HCT116 (cell line): Measurements from ENCODE around the gene DHH. TPM values are rescaled to one million over a fixed set of nuclear protein-coding genes. Genes with fewer than 3 reads are reported as not detected.

Experiments
- ATAC-seq: fragments of 200-7000 bp; cut with Tn5 transposase; 2 replicates; pipeline ENCODE4 v1.9.1; 2020; ENCODE audit warnings: mild to moderate bottlenecking, moderate library complexity
- BruUV-seq: library from RNA; stranded (reverse); fragments of 400-500 nt; replicated peaks from 2 replicates; lab custom pipeline; 2021; lab: Mats Ljungman, UMichigan
- CTCF ChIA-PET: fragments of 300-600 bp; sonication (Branson Sonifier 250); formaldehyde crosslinking; loops from one replicate; lab custom pipeline; 2021; ENCODE audit warnings: antibody characterized with exemption; lab: Charles Lee
- POLR2A ChIA-PET: fragments of 300-600, 350-600 bp; sonication (Branson Sonifier 250); formaldehyde crosslinking; loops from one replicate; lab custom pipeline; 2021; ENCODE audit warnings: antibody characterized with exemption; lab: Charles Lee
- RAD21 ChIA-PET, 2 experiments: fragments of 300-600 bp; sonication (Branson Sonifier 250); formaldehyde crosslinking; loops; one replicate each; lab custom pipeline; 2023; ENCODE audit warnings: low total read pairs in 2 of 2; ENCODE audit not compliant: uncharacterized antibody in 2 of 2, unreplicated experiment in 2 of 2, low non-redundant PET in 1 of 2; lab: Charles Lee
- DNase-seq: peaks from one replicate; pipeline ENCODE4 v3.0.0-alpha.2; 2010; ENCODE audit warnings: low read depth, low spot score
- H2AFZ ChIP-seq: fragments of 200-600 bp; shearing (Covaris generic), sonication (generic); 2 replicates; pipeline ENCODE4 v1.6.1; 2017; ENCODE audit warnings: low read depth, mixed run types, mixed read lengths, antibody characterized with exemption, low read length; ENCODE audit not compliant: poor library complexity, severe bottlenecking
- H3K27ac ChIP-seq: 2 replicates; pipeline ENCODE4 v1.5.1; 2012; ENCODE audit warnings: low read depth, low read length
- H3K27me3 ChIP-seq: fragments of 200-600 bp; sonication (generic); 2 replicates; pipeline ENCODE4 v1.6.1; 2016; ENCODE audit warnings: mixed run types, low read length, mixed read lengths; ENCODE audit not compliant: insufficient read depth
- H3K36me3 ChIP-seq, 2 experiments: fragments of 200-500 bp in 1 of 2; fragments of 200-600 bp in 1 of 2; sonication (Bioruptor generic) in 1 of 2; sonication (generic) in 1 of 2; 2 replicates each; pipeline versions ENCODE4 v1.5.1 to v1.6.1; 2014 to 2016; ENCODE audit warnings: low read length in 2 of 2, inconsistent platforms in 1 of 2, mixed read lengths in 1 of 2, mixed run types in 1 of 2; ENCODE audit not compliant: insufficient read depth in 2 of 2, control insufficient read depth in 1 of 2
- H3K4me1 ChIP-seq, 2 experiments: fragments of 200-600 bp in 1 of 2; sonication (generic) in 1 of 2; 2 replicates each; pipeline versions ENCODE4 v1.5.1 to v1.6.1; 2012 to 2017; ENCODE audit warnings: low read length in 2 of 2, inconsistent platforms in 1 of 2, mild to moderate bottlenecking in 1 of 2, mixed read lengths in 1 of 2, mixed run types in 1 of 2, moderate library complexity in 1 of 2; ENCODE audit not compliant: insufficient read depth in 2 of 2, control insufficient read depth in 1 of 2
- H3K4me2 ChIP-seq: fragments of 200-600 bp; sonication (generic); 2 replicates; pipeline ENCODE4 v1.6.1; 2017; ENCODE audit warnings: mixed run types, low read length, mixed read lengths
- H3K4me3 ChIP-seq, 2 experiments: fragments of 200-600 bp in 1 of 2; sonication (generic) in 1 of 2; replicated peaks in 1 of 2; 2 replicates each; pipeline ENCODE4 v1.5.1; 2011 to 2016; ENCODE audit warnings: low read length in 2 of 2, control low read depth in 1 of 2, low read depth in 1 of 2, mild to moderate bottlenecking in 1 of 2, mixed read lengths in 1 of 2, mixed run types in 1 of 2
- H3K79me2 ChIP-seq: fragments of 200-600 bp; sonication (generic); 2 replicates; pipeline ENCODE4 v1.6.1; 2017; ENCODE audit warnings: mild to moderate bottlenecking, mixed run types, low read length, moderate library complexity, mixed read lengths; ENCODE audit not compliant: insufficient read depth
- H3K9ac ChIP-seq: fragments of 200-600 bp; sonication (generic); 2 replicates; pipeline ENCODE4 v1.6.1; 2016; ENCODE audit warnings: low read length, mixed read lengths
- H3K9me2 ChIP-seq: fragments of 200-600 bp; sonication (generic), shearing (Covaris generic); 2 replicates; pipeline ENCODE4 v1.6.1; 2017; ENCODE audit warnings: mixed run types, mild to moderate bottlenecking, moderate library complexity; ENCODE audit not compliant: insufficient read depth
- H3K9me3 ChIP-seq, 2 experiments: fragments of 200-500 bp in 1 of 2; fragments of 200-600 bp in 1 of 2; sonication (Bioruptor generic) in 1 of 2; sonication (generic) in 1 of 2; 2 replicates each; pipeline ENCODE4 v1.6.1; 2014 to 2017; ENCODE audit warnings: low read length in 2 of 2, mixed read lengths in 2 of 2, inconsistent platforms in 1 of 2, low read depth in 1 of 2, mild to moderate bottlenecking in 1 of 2, mixed run types in 1 of 2, moderate library complexity in 1 of 2; ENCODE audit not compliant: control insufficient read depth in 1 of 2, insufficient read depth in 1 of 2
- H4K20me1 ChIP-seq: fragments of 200-600 bp; sonication (generic), shearing (Covaris generic); 2 replicates; pipeline ENCODE4 v1.6.1; 2017; ENCODE audit warnings: mixed run types, mild to moderate bottlenecking, moderate library complexity; ENCODE audit not compliant: insufficient read depth
- CBX3 ChIP-seq: IDR thresholded peaks from 2 replicates; pipeline ENCODE4 v1.6.1; 2012; ENCODE audit warnings: low read depth
- CEBPB ChIP-seq: IDR thresholded peaks from 2 replicates; pipeline ENCODE4 v1.6.1; 2012; ENCODE audit warnings: low read depth
- EGR1 ChIP-seq: IDR thresholded peaks from 2 replicates; pipeline ENCODE4 v1.6.1; 2012; ENCODE audit warnings: low read depth
- ELF1 ChIP-seq: IDR thresholded peaks from 2 replicates; pipeline ENCODE4 v1.6.1; 2012; ENCODE audit warnings: low read depth, borderline replicate concordance
- EZH2 ChIP-seq: fragments of 200-600 bp; sonication (generic); IDR thresholded peaks from 2 replicates; pipeline ENCODE4 v1.6.1; 2017; ENCODE audit warnings: antibody characterized with exemption, mixed run types
- EZH2phosphoT487 ChIP-seq: fragments of 200-600 bp; IDR thresholded peaks from 2 replicates; pipeline ENCODE4 v1.6.1; 2018; ENCODE audit warnings: antibody characterized with exemption, borderline replicate concordance
- FOSL1 ChIP-seq: IDR thresholded peaks from 2 replicates; pipeline ENCODE4 v1.6.1; 2012; ENCODE audit warnings: low read depth
- POLR2A ChIP-seq: IDR thresholded peaks from 2 replicates; pipeline ENCODE4 v1.7.0; 2011; ENCODE audit warnings: borderline replicate concordance; ENCODE audit not compliant: insufficient read depth, insufficient read length; ENCODE audit errors: extremely low read depth
- RAD21 ChIP-seq: IDR thresholded peaks from 2 replicates; pipeline ENCODE4 v1.6.1; 2012; ENCODE audit warnings: low read depth, mild to moderate bottlenecking
- SIN3A ChIP-seq: IDR thresholded peaks from 2 replicates; pipeline ENCODE4 v1.6.1; 2012; ENCODE audit warnings: low read depth
- SP1 ChIP-seq: IDR thresholded peaks from 2 replicates; pipeline ENCODE4 v1.6.1; 2012; ENCODE audit warnings: low read depth
- TCF7L2 ChIP-seq: IDR thresholded peaks from 2 replicates; pipeline ENCODE4 v1.7.0; 2011; ENCODE audit warnings: borderline replicate concordance, inconsistent platforms; ENCODE audit not compliant: insufficient read depth, insufficient read length; ENCODE audit errors: extremely low read depth
- YY1 ChIP-seq: IDR thresholded peaks from 2 replicates; pipeline ENCODE4 v1.6.1; 2011; ENCODE audit warnings: low read length, low read depth, moderate library complexity, mild to moderate bottlenecking; ENCODE audit not compliant: insufficient replicate concordance; ENCODE audit errors: extremely low read depth
- ZFX ChIP-seq: fragments of 450-650 bp; IDR thresholded peaks from 2 replicates; pipeline ENCODE4 v1.6.1; 2017
- intact Hi-C: fragments of 100-400 bp; cut with micrococcal nuclease; formaldehyde crosslinking; loops from 2 replicates; pipeline ENCODE4 v1.10.0; 2022
- total RNA-seq: library from RNA; stranded (reverse); gene quantifications from one replicate; pipeline ENCODE4 v1.2.1, GENCODE V29; 2021; ENCODE audit not compliant: unreplicated experiment
- TF ChIP-seq, protein P1 (sequence below): IDR thresholded peaks from 2 replicates; pipeline ENCODE4 v1.6.1; 2012
- TF ChIP-seq, protein P2 (sequence below), 3 experiments: fragments of 200-600 bp in 1 of 3; sonication (generic) in 1 of 3; IDR thresholded peaks in 2 of 3; conservative IDR thresholded peaks in 1 of 3; 2 replicates each; pipeline ENCODE4 v1.5.1; 2012 to 2017; ENCODE audit warnings: low read depth in 2 of 3, low read length in 2 of 3, antibody characterized with exemption in 1 of 3, borderline replicate concordance in 1 of 3, control low read depth in 1 of 3, mild to moderate bottlenecking in 1 of 3, mixed read lengths in 1 of 3, mixed run types in 1 of 3, moderate library complexity in 1 of 3; ENCODE audit not compliant: insufficient read depth in 1 of 3
- TF ChIP-seq, protein P3 (sequence below): IDR thresholded peaks from 2 replicates; pipeline ENCODE4 v1.6.1; 2011; ENCODE audit warnings: mild to moderate bottlenecking, low read length, moderate library complexity; ENCODE audit not compliant: insufficient replicate concordance; ENCODE audit errors: extremely low read depth
- TF ChIP-seq, protein P4 (sequence below): IDR thresholded peaks from 2 replicates; pipeline ENCODE4 v1.6.1; 2012

Gene DHH
- total RNA-seq, 1 experiment from 2014 or later = 0.22 TPM

DNA sequence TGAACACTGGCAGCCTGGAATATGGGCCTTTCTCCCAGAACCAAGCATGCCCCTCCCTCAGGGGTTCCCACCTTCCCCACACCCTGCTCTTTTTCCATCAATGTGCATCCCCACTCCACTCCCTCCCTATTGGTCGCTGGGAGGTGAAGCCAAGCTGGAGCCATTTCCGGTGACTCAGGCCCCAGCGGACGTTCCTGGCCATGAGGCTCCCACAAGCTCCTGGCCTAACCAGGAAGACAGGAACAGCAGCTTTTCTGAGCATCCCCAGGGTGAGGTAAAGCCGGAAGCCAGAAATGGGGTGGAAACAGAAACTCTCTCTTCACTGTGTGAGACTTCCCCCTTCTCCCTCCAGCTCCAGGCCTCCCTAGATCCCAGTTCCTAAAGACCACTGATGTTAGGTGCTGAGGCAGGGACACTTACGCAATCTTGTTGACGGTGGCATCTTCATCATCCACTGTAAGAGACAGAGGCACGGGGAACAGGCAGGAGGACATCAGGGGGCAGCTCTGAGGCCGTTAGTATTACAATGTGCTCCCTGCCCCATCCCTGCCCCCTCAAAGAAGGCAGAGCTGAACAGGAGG lies 11.0 kb upstream of the DHH start:
- H3K79me2 ChIP-seq = peaks cover 4% of the 10 kb centered on the region
- no peak overlapping the region for H3K4me3 ChIP-seq
- RAD21 ChIA-PET = no interaction called here
- H3K9me3 ChIP-seq = no peaks in the 10 kb centered on the region
- H3K27me3 ChIP-seq = no peaks in the 10 kb centered on the region
- no TSS peak for BruUV-seq
- H3K4me2 ChIP-seq = no peak overlapping the region
- intact Hi-C loops = no loop called here
- TF ChIP-seq, protein P1, sequence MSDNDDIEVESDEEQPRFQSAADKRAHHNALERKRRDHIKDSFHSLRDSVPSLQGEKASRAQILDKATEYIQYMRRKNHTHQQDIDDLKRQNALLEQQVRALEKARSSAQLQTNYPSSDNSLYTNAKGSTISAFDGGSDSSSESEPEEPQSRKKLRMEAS = no peak
- TF ChIP-seq ZFX = no peak
- TF ChIP-seq SIN3A = no peak
- no peak for TF ChIP-seq CEBPB
- TF ChIP-seq, protein P2, sequence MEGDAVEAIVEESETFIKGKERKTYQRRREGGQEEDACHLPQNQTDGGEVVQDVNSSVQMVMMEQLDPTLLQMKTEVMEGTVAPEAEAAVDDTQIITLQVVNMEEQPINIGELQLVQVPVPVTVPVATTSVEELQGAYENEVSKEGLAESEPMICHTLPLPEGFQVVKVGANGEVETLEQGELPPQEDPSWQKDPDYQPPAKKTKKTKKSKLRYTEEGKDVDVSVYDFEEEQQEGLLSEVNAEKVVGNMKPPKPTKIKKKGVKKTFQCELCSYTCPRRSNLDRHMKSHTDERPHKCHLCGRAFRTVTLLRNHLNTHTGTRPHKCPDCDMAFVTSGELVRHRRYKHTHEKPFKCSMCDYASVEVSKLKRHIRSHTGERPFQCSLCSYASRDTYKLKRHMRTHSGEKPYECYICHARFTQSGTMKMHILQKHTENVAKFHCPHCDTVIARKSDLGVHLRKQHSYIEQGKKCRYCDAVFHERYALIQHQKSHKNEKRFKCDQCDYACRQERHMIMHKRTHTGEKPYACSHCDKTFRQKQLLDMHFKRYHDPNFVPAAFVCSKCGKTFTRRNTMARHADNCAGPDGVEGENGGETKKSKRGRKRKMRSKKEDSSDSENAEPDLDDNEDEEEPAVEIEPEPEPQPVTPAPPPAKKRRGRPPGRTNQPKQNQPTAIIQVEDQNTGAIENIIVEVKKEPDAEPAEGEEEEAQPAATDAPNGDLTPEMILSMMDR (IDR thresholded peaks at IDR 0.05 in 2 of 3, conservative IDR thresholded peaks at IDR 0.05 in 1 of 3; ENCODE audit: borderline replicate concordance in 1 of 3, insufficient read depth in 1 of 3, low read depth in 2 of 3, low read length in 2 of 3) = no peak
- no peak for TF ChIP-seq EZH2phosphoT487
- TF ChIP-seq EGR1 = no peak
- TF ChIP-seq EZH2 = no peak
- TF ChIP-seq, protein P3, sequence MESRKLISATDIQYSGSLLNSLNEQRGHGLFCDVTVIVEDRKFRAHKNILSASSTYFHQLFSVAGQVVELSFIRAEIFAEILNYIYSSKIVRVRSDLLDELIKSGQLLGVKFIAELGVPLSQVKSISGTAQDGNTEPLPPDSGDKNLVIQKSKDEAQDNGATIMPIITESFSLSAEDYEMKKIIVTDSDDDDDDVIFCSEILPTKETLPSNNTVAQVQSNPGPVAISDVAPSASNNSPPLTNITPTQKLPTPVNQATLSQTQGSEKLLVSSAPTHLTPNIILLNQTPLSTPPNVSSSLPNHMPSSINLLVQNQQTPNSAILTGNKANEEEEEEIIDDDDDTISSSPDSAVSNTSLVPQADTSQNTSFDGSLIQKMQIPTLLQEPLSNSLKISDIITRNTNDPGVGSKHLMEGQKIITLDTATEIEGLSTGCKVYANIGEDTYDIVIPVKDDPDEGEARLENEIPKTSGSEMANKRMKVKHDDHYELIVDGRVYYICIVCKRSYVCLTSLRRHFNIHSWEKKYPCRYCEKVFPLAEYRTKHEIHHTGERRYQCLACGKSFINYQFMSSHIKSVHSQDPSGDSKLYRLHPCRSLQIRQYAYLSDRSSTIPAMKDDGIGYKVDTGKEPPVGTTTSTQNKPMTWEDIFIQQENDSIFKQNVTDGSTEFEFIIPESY = no peak
- no peak for TF ChIP-seq YY1
- TF ChIP-seq RAD21 = no peak
- no peak for TF ChIP-seq FOSL1
- no peak for TF ChIP-seq SP1
- TF ChIP-seq, protein P4, sequence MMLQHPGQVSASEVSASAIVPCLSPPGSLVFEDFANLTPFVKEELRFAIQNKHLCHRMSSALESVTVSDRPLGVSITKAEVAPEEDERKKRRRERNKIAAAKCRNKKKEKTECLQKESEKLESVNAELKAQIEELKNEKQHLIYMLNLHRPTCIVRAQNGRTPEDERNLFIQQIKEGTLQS = no peak
- TF ChIP-seq CBX3 = no peak
- no peak for TF ChIP-seq TCF7L2
- no peak for TF ChIP-seq POLR2A
- TF ChIP-seq ELF1 = no peak
- POLR2A ChIA-PET = interaction anchor here (1.0 to 1.2 kb wide), 2 partner anchors 17 to 25 kb away, joined by 3 to 4 read pairs; partner anchors contain the start of gene TUBA1B
- no peaks in the 10 kb centered on the region for H3K9me2 ChIP-seq
- no peak for ATAC-seq
- H2AFZ ChIP-seq = no peak overlapping the region
- H3K4me1 ChIP-seq = peaks cover 6 to 23% of the 10 kb centered on the region in 2 experiments; a peak in 3 of 4 replicates
- H3K27ac ChIP-seq = no peak overlapping the region
- H4K20me1 ChIP-seq = no peaks in the 10 kb centered on the region
- peaks cover 0 to 8% of the 10 kb centered on the region in 2 experiments; a peak in 2 of 4 replicates for H3K36me3 ChIP-seq
- DNase-seq = no peak
- CTCF ChIA-PET = interaction anchor here (1.7 kb wide), 1 partner anchor 17 kb away, joined by 6 read pairs; no protein-coding TSS in a partner anchor
- H3K9ac ChIP-seq = no peak overlapping the region
